Caco-2 (cell line): ENCODE measurements around the gene DLK1. TPM values are rescaled to one million over a fixed set of nuclear protein-coding genes. Genes with fewer than 3 reads are reported as not detected.

Source experiments
- BruUV-seq: library from RNA; stranded (reverse); fragments of 400-500 nt; replicated peaks from 2 replicates; lab custom pipeline; 2021; lab: Mats Ljungman, UMichigan
- CTCF ChIA-PET: fragments of 300-600 bp; sonication (Branson Sonifier 250); formaldehyde crosslinking; loops from one replicate; lab custom pipeline; 2022; ENCODE audit warnings: antibody characterized with exemption; lab: Charles Lee
- POLR2A ChIA-PET: fragments of 300-600 bp; sonication (Branson Sonifier 250); formaldehyde crosslinking; loops from one replicate; lab custom pipeline; 2022; ENCODE audit warnings: antibody characterized with exemption; lab: Charles Lee
- DNase-seq, 2 experiments: peaks; one replicate each; pipeline versions ENCODE4 v3.0.0 to v3.0.0-alpha.2; 2020 to 2022
- H3K27me3 ChIP-seq: replicated peaks from 2 replicates; pipeline ENCODE4 v1.6.0; 2011; ENCODE audit warnings: low read length; ENCODE audit not compliant: control insufficient read depth, insufficient read depth
- H3K36me3 ChIP-seq: 2 replicates; pipeline ENCODE4 v1.5.1; 2011; ENCODE audit warnings: low read length; ENCODE audit not compliant: control insufficient read depth, insufficient read depth
- H3K4me1 ChIP-seq: fragments of 250-450 bp; sonication (Bioruptor Pico); 2 replicates; pipeline ENCODE4 v1.5.1; 2020; ENCODE audit warnings: mild to moderate bottlenecking
- H3K4me3 ChIP-seq: 2 replicates; pipeline ENCODE4 v1.5.1; 2011; ENCODE audit warnings: low read depth, mild to moderate bottlenecking, control low read depth, low read length
- H3K9me3 ChIP-seq: fragments of 250-450 bp; sonication (Bioruptor Pico); 2 replicates; pipeline ENCODE4 v1.5.1; 2020; ENCODE audit warnings: mild to moderate bottlenecking, moderate library complexity
- H3K27ac Mint-ChIP-seq: one replicate; pipeline ENCODE4 v1.8.0; 2022; ENCODE audit warnings: mixed read lengths; ENCODE audit not compliant: unreplicated experiment
- H3K27me3 Mint-ChIP-seq: one replicate; pipeline ENCODE4 v1.8.0; 2022; ENCODE audit warnings: mixed read lengths; ENCODE audit not compliant: insufficient read depth, unreplicated experiment
- H3K36me3 Mint-ChIP-seq: one replicate; pipeline ENCODE4 v1.8.0; 2022; ENCODE audit warnings: mild to moderate bottlenecking, mixed read lengths; ENCODE audit not compliant: insufficient read depth, unreplicated experiment
- H3K4me1 Mint-ChIP-seq: one replicate; pipeline ENCODE4 v1.8.0; 2022; ENCODE audit warnings: low read depth, mixed read lengths; ENCODE audit not compliant: unreplicated experiment
- H3K4me3 Mint-ChIP-seq: one replicate; pipeline ENCODE4 v1.8.0; 2022; ENCODE audit warnings: mild to moderate bottlenecking, moderate library complexity, mixed read lengths; ENCODE audit not compliant: unreplicated experiment
- H3K9me3 Mint-ChIP-seq: one replicate; pipeline ENCODE4 v1.8.0; 2022; ENCODE audit warnings: mixed read lengths; ENCODE audit not compliant: unreplicated experiment
- CTCF ChIP-seq, 2 experiments: fragments of 200-600 bp in 1 of 2; IDR thresholded peaks; 1 replicate in 1 of 2; 2 replicates in 1 of 2; pipeline versions ENCODE4 v1.5.1 to v1.8.0; 2011 to 2022; ENCODE audit warnings: antibody characterized with exemption in 1 of 2, control low read depth in 1 of 2, inconsistent platforms in 1 of 2, low read depth in 1 of 2, low read length in 1 of 2, mild to moderate bottlenecking in 1 of 2, moderate library complexity in 1 of 2; ENCODE audit not compliant: insufficient read depth in 1 of 2, severe bottlenecking in 1 of 2, unreplicated experiment in 1 of 2
- intact Hi-C: fragments of 100-400 bp; cut with micrococcal nuclease; formaldehyde crosslinking; loops from one replicate; pipeline ENCODE4 v1.10.0; 2022; ENCODE audit not compliant: unreplicated experiment
- total RNA-seq: library from RNA; stranded (reverse); gene quantifications from 2 replicates; pipeline ENCODE4 v1.2.3, GENCODE V29; 2022

Gene DLK1
- total RNA-seq, 1 experiment from 2014 or later, result not detected

GRCh38 chr14:100721568-100721967 is 5.1 kb upstream of the DLK1 start:
- peaks cover 4% of the 10 kb centered on the region for H3K4me1 ChIP-seq
- Mint-ChIP-seq H3K36me3 (no peaks in the 10 kb centered on the region), H3K9me3 (no peaks in the 10 kb centered on the region), H3K4me1 (no peaks in the 10 kb centered on the region), H3K4me3 (no peak overlapping the region), H3K27me3 (peaks cover 5% of the 10 kb centered on the region), H3K27ac (no peak overlapping the region)
- ChIA-PET POLR2A (no interaction called here), CTCF (no interaction called here)
- H3K36me3 ChIP-seq, result no peaks in the 10 kb centered on the region
- intact Hi-C loops, result no loop called here
- TF ChIP-seq CTCF (IDR thresholded peaks at IDR 0.05; ENCODE audit: insufficient read depth in 1 of 2, low read depth in 1 of 2, low read length in 1 of 2, severe bottlenecking in 1 of 2, unreplicated experiment in 1 of 2), result no peak
- H3K27me3 ChIP-seq, result no peaks in the 10 kb centered on the region
- no peaks in the 10 kb centered on the region for H3K9me3 ChIP-seq
- H3K4me3 ChIP-seq, result no peak overlapping the region
- no peak for DNase-seq
- BruUV-seq, result no TSS peak

- no peak for DNase-seq
- Mint-ChIP-seq H3K27me3 (peaks cover 5% of the 10 kb centered on the region), H3K9me3 (no peaks in the 10 kb centered on the region), H3K4me1 (no peaks in the 10 kb centered on the region), H3K36me3 (no peaks in the 10 kb centered on the region), H3K27ac (no peak overlapping the region), H3K4me3 (no peak overlapping the region)
- Histone ChIP-seq H3K36me3 (no peaks in the 10 kb centered on the region), H3K27me3 (no peaks in the 10 kb centered on the region), H3K9me3 (no peaks in the 10 kb centered on the region), H3K4me3 (no peak overlapping the region), H3K4me1 (no peaks in the 10 kb centered on the region)
- BruUV-seq, result no TSS peak
- intact Hi-C loops, result no loop called here
- TF ChIP-seq CTCF (IDR thresholded peaks at IDR 0.05; ENCODE audit: insufficient read depth in 1 of 2, low read depth in 1 of 2, low read length in 1 of 2, severe bottlenecking in 1 of 2, unreplicated experiment in 1 of 2), result no peak
- POLR2A ChIA-PET, result no interaction called here
- CTCF ChIA-PET, result interaction anchor here (0.6 kb wide), 1 partner anchor 905 kb away, joined by 7 read pairs; no protein-coding TSS in a partner anchor
Observed at GRCh38 chr14:100722367-100722766, 4.3 kb upstream of the DLK1 start.

GRCh38 chr14:100723135-100723829 is 3.4 kb upstream of the DLK1 start:
- Mint-ChIP-seq H3K27ac (no peak overlapping the region), H3K27me3 (peaks cover 5% of the 10 kb centered on the region), H3K4me1 (no peaks in the 10 kb centered on the region), H3K9me3 (no peaks in the 10 kb centered on the region), H3K36me3 (no peaks in the 10 kb centered on the region), H3K4me3 (no peak overlapping the region)
- no peak for DNase-seq
- no peaks in the 10 kb centered on the region for H3K9me3 ChIP-seq
- TF ChIP-seq CTCF (IDR thresholded peaks at IDR 0.05; ENCODE audit: insufficient read depth in 1 of 2, low read depth in 1 of 2, low read length in 1 of 2, severe bottlenecking in 1 of 2, unreplicated experiment in 1 of 2), result no peak
- H3K4me1 ChIP-seq, result no peaks in the 10 kb centered on the region
- no peaks in the 10 kb centered on the region for H3K27me3 ChIP-seq
- ChIA-PET POLR2A (no interaction called here), CTCF (no interaction called here)
- intact Hi-C loops, result no loop called here
- no peak overlapping the region for H3K4me3 ChIP-seq
- no TSS peak for BruUV-seq
- no peaks in the 10 kb centered on the region for H3K36me3 ChIP-seq
